Fibroblast of skin of back (primary cell): Measurements from ENCODE around the gene ANK3.

Experiments used
- DNase-seq: peaks from one replicate; pipeline ENCODE4 v3.0.0-alpha.2; 2013

The ANK3 gene

DNA sequence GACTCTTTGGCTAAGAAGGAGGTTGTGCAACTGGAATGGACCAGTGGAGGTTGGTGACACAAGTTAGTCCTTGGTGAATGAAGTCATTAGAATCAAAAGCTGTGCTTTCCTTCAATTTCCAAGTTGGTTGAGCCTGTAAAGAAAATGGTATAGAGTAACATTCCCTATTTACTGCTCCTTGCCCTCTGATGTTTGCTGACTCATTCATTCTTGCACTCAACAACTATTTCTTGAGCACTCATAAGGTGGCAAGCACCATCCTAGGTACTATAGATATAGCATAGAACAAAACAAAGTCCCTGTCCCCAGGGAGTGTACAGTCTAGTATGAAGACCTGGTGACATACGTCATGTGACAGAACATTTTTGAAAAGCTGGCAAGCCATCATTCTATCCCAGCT is 364.4 kb downstream of the ANK3 start:
- no peak for DNase-seq

DNA sequence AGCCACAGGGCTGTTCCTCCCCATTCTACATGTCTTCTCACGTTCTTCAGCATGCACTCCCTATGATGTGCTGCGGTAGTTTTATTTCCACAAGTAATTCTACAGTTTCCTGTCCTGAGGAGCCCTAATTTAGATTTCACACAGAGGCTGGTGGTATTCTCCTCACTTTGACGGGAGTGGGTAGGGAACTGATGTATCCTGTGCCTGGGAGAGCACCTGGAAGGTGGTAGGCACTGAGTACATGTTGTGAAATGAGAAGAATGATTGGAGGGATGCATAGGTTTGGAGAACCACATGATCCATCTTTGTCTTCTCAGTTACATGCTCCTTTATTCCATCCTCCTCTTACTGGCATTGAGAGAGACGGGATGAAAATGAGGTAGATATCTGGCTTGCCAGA is 365.2 kb downstream of the ANK3 start:
- no peak for DNase-seq

DNA sequence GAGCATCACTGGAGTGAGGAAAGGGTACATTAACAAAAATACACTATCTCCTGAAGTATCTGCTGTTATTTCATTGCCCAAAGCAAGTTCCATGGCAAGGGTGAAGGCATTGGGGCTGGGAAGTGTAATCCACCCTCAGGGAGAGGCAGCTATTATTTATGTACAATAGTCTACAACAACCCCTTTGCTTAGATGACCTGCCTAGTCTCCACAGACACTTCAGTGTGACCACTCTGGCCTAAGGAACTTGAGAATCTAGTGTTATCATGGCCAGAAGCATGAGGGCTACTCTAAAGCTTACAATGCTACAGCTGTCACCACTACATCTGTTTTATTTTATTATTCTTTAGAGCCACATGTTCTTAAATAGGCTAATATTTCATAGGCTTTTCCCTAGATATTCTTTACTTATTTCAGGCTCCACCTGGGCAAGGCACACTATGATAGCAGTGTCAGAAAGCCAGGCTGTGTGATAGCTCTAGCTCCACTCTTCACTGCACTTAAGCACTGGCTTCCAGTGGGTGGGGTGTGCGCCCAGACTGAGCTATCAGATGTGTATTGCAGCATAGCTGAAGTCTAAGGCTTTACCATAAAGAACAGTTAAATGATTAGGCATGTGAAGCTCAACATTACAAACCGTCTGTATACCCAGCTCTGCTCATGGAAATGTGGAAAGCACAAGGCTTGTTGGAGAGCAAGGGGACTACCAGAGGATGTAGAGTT is 366.4 kb downstream of the ANK3 start:
- DNase-seq, result no peak

DNA sequence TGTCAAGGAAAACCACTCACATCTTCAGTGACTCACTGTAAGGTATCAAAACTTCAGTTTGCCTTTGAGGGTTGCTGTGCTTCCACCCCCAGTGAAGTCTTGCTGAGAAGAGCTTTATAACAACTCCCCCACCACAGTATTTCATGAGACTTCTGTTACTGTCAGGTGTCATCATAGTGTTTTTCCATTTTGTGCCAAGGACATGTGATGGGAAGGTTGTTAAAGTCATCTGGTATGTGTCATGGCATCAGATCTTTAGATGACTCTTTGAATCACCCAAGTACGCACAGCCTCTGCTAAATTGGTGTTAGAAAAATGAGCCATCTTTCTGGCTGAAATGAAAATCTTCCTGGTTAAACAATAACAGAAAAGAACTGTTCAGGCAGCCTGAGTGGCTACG is 368.3 kb downstream of the ANK3 start:
- DNase-seq, result no peak

DNA sequence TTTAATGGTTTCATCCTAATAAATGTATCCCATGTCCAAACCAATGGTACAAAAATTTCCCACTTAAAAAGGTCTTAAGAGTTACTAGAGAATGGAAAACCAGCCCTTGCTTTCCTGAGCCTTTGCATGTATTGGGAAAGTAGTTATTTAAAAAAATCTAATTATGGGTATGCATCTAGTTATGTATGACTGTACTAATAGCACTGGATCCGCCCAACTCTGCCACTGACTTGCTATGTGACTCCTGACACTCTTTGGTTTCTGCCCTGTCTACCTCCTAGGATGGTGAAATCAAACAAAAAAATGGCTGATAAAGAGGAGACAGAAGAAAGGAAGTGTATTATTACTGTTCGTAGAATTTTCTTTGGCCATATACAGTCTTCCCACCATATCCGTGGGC is 372.9 kb downstream of the ANK3 start:
- DNase-seq, result no peak

DNA sequence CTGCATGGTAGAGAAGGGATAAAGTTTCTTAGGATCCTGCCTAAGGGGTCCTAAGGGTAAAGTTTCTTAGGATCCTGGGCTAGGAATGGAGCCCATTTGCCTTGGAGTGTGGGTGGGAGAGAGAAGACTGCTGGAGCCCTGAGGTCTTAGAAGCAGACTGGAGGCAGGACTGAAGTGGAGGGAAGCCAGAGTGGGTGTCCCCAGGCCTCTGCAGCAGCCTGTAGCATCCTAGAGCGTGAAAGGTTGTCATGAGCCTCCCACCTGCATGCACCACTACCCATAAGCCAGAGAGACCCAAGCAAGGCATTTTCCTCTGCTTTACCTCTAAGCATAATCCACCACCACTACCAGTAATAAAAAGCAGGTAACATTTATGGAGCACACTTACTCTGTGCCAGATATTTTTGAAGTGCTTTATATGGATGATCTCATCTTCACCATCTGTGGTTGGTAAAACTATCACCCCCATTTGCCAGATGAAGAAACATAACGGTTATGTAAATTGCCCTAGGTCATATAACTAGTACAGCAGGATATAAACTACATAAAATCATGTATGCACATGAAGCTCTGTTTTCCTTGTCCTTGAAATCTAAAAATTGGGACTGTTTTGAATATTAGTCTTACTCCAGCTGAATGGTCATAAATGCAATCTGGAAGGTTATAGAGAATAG is 379.8 kb downstream of the ANK3 start:
- DNase-seq, result no peak

DNA sequence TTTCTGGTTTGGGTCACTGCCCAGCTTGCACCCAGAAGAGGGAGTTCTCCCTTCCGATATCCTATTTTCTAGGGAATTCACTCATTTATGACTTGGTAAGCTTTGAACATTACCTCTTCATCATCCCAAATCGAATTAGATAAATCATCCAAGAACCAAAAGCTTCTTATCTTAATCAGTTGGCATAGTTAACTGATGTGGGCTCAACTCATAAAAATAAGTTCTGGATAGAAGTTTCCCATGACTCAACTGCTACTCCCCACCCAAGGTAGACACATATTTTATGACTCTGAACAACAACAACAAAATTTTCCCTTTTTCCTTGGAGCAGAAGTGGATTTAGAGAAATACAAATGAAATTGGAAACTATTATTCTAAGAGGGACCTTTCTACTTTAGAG is 380.4 kb downstream of the ANK3 start:
- no peak for DNase-seq

DNA sequence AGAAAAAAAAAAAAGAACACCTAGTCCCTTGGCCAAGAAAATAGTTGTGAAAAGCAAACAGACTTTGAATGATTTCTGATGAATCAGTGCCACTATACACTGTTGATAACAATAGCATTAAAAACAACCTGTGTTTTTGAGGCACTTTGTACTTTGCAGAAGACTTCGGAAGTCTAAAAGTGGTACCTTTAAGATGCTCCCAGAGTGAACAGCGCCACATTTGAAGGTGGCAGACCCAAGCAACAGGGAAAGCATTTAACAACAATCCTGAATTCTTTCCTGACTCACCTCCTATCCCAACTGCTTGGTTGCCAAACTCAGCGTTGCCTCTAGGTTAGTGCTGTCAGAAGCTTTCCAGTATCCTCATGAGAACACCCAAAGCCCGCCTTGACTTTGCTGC is 380.9 kb downstream of the ANK3 start:
- DNase-seq, result no peak

DNA sequence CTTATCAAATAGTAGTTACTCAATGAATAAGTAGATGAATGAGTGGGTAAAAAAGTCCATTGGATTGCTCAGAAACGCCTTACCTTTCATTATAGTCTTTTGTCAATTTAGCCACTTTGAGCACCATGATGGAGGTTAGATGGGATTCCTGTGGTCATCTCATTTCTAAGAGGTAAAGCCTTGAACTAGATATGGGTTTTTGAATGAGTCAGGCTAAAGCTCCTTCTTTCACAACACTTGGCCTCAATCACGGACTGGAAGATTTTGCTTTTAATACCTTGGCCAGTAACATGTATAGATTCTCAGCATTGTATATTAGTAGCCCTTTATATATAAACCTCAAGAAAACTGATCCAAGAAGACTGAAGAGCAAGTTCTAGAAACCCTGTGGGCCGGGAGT is 383.6 kb downstream of the ANK3 start:
- no peak for DNase-seq

DNA sequence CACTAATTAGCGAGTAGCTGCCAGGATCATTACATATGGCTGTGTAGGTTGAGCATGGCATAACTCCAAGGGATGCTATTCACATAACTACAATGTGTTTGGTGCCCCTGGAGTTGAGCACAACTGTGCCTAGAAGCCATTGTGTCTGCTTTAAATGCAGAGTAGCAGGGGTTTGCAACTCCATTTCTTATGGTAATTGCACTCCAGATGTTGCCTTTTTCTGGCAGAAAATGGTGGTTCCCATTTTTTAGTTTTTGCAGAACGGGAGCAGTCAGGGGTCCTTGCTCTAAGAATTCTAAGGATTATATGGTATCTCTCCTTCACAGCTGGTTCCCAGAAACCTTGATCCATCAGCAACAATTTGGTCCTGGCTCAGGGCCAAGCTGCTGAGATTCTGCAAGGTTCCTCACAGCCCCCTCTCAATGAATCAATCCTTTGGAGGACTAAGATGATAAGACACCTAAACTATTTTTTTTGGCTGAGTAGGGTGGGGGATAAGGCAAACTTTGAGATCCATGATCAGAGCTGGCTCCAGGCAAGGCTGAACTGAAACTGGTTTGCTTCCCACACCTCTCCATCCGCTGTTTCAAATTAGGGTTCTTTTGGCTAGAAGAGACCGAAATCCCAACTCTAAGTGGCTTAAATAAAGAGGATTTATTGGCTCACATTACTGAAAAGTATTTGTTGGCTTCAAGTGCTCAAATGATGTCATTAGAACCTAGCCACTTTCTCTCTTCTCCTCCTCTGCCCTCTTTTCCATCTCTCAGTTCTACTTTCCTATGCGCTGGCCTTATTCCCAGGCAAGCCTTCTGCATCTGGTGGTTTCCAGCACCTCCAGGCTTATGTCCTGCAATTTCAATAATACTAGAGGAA is 385.8 kb downstream of the ANK3 start:
- DNase-seq, result no peak

DNA sequence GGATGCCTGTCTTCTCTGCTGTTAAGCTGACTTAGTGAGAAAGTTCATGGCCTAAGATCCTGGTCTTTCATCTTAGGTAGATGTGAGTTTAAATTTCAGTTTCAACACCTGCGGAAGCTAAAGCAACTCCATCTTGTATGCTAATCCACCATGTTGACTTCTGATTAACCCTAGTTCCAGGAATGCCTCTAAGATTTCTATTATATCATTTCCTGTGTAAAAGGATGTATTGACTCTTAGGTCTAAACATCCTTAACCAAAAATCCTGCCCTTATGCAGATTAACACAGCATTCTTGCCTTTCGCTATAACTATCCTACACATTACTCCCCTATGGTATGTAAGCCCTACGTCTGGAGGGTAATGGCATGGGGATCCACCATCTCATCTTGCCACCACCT is 388.9 kb downstream of the ANK3 start:
- DNase-seq, result no peak

DNA sequence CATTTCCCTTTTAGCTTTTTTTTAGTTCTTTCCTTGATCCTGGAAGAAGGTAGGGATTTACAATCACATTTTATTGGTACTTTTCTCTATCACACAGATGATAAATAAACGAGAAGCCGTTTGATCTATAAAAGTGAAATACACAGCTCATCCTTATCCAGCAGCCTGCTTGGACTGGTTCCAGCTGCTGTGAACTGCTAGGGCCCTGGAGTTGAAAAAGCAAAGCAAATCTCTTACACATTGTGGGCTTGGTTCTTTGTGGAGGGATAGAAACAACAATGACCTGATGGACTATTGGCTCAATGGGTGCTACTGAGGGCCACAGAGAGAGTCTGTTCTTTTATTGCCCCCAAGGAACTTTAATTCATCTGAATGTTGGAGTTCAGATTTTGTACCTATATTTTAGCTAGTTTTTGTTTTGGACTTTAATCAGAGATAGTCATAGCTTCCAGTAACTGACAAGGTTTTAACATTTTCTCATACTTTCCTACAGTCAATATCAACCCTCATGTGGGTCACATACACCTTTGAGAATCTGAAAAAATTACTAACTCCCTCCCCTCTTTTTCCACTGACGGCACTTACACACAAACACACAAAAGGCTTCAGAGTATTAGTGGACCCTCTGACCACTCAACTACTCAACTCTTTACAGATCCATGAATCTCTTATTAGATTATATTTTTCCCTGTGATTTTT is 391.7 kb downstream of the ANK3 start:
- no peak for DNase-seq

DNA sequence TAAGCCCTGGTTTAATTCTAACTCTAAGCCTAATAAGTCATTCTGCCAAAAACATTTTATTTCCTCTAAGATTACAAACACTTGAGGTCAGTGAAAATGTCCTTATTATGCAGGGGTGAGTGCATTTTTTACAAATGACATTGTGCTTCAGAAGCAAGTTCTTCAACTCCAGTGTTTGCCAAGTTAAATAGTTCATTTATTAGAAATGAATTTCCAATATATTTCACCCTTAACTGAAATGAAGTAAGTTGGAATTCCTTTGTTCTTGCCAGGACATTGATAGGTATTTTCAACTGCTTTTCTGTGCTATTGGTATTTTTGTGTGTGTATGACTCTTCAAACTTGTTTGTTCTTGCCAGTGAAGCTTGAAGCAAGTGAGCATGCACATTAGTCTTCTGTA is 393.8 kb downstream of the ANK3 start:
- DNase-seq, result no peak

DNA sequence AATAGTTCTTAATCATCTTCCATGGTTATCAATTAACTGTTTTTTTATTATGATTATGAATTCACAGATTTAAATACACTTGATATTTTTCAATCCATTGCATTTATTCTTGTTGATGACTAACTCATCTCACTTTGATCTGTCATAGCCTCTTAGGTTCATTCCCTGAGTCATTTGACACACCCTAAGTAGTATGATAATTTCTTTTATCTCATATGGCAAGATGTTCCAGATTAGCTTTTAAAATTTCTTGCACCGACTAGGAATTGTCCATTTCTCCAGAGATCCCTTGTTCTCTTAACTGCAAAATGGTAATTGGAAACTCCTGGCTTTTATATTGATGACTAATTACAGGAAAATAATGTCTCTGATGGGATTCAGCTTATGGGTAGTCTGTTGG is 395.7 kb downstream of the ANK3 start:
- no peak for DNase-seq

DNA sequence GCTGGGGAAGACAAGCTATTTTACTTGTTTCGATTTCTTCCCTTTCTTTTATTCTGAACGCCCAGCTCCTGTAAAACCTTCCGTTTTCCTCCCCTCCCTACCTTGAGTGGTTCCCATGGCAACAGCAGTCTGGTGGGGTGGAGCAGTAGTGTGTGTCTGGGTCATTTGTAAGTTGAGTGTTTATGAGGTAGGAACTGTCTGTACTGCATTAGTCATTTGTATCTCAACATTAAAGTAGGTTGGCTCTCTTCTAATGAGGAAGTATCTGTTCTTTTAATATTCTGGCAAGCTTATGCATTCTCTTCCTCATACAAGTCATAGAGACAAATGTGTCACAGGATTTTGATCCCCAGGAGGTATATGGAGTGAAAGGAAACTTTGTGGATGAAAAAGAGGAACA is 398.0 kb downstream of the ANK3 start:
- peak; percentile 8 for DNase-seq

DNA sequence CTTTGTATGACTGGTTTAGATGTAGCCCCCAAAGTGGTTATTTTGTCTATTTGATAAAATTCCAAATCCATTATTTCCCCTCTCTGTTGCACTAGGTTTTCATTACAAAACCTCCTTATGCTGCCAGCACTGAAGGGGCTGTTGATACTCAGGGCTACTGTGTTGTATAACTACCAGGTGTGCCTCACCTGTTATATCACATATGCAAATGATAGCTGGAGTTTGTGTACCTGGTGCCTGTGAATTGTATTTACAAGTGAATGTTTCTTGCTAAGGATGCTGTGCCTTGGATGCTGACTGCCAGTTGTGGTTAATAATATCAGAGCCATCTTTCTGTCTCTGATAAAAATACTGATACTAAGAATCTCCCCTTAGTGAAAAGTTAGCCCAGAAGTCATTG is 398.6 kb downstream of the ANK3 start:
- no peak for DNase-seq

DNA sequence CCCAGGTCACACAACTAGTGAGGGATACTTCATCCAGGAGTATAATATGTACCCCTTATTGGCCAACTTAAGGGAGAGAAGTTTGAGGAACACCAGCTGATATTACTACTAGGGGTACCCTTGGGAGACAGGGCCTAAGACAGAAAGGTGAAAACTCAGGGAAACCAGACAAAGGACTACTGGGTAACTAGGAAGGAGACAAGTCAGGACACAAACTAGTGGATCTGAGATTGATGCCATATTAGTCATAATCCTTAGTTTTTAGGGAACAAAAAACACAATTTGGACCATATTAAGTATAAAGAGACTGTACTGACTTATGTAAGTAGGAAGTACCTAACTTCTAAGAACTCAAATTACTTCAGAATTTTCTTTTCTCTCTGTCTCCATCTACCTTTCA is 404.0 kb downstream of the ANK3 start:
- no peak for DNase-seq

DNA sequence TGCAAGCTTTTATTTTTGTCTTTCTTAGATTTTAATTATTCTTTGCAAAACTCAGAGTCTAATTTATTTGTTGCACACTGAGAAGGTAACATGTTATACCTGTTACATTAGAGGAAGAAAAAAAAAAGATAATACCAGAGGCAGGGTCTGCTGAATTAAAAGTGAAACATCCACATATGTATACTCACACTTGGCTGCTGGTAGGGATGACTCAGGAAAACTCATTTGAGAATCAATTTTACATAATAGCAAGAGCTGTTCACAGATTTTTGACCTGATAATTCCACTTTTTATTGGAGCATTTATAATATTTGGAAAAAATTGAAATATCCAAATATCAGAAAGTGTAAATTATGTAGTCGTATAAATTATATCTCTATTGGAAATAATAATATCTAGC is 405.3 kb downstream of the ANK3 start:
- no peak for DNase-seq

DNA sequence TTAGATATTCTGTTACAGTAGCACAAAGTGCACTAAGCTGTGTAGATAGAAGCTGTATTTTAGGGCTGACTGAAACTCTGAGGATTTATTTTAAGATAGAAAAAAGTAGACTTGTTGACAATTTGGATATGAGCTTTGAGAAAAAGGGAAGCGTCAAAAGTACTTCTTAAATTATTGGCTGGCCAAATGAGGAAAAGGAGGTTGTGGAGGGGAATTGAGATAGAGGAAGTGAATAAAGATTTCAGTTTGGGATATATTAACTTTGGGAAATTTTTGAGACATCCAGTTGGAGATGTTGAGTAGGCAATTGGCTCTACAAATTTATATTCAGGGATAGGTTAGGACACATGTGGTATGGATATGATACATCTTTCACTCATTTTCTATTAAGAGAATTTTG is 409.3 kb downstream of the ANK3 start:
- no peak for DNase-seq

DNA sequence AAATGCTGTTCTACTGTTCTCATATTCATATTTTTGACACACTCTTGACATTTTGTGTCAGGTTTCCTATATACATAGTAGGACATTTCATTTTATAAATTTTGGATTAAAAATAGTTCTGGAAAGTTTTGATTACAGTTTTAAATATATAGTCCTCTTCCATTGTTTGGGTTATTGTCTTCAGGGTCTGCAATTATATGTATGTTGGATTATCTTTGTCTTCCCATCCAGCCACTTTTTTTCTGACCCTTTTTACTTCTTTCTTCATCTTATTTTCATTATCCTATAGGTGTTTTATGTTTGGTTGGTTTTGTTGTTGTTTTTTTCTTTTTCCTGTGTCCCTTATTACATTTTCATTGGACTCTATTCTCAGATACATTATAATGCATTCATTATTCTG is 412.2 kb downstream of the ANK3 start:
- no peak for DNase-seq

DNA sequence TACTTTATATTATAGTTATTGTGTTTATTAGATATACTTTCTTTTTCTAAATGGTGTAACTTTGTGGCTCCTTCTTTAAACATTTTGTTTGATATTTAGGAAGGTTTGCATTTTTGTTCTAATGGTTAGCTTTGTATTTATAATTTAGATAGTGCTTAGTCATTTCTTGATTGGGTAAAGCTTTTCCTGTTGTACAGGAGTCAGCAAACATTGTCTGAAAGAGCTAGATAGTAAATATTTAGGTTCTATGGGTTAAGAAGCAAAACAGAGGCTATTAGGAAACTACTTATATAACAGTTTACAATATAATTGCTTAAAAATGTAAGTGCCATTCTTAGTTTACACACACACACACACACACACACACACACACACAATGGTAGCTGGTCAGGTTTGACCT is 412.8 kb downstream of the ANK3 start:
- DNase-seq, result no peak
